Smooth muscle cell (in vitro differentiated cells): ENCODE measurements around the gene CLNS1A. TPM values are rescaled to one million over a fixed set of nuclear protein-coding genes. Genes with fewer than 3 reads are reported as not detected.

Source experiments
- DNase-seq: peaks from one replicate; lab custom pipeline; 2025; ENCODE audit not compliant: unreplicated experiment; lab: John Stamatoyannopoulos, UW
- H2AFZ ChIP-seq: fragments of 200-600 bp; sonication (generic); 2 replicates; pipeline ENCODE4 v1.6.0; 2016; ENCODE audit warnings: antibody characterized with exemption, low read depth, mild to moderate bottlenecking
- H3F3A ChIP-seq: fragments of 200-600 bp; sonication (generic); 2 replicates; pipeline ENCODE4 v1.6.0; 2017; ENCODE audit warnings: antibody characterized with exemption, low read depth
- H3K27ac ChIP-seq: fragments of 200-600 bp; sonication (generic); 2 replicates; pipeline ENCODE4 v1.5.1; 2016; ENCODE audit warnings: low read depth, mild to moderate bottlenecking
- H3K27me3 ChIP-seq: fragments of 200-600 bp; sonication (generic); 2 replicates; pipeline ENCODE4 v1.6.1; 2016; ENCODE audit warnings: low read depth, mild to moderate bottlenecking
- H3K36me3 ChIP-seq: fragments of 200-600 bp; sonication (generic); 2 replicates; pipeline ENCODE4 v1.5.1; 2016; ENCODE audit warnings: low read depth
- H3K4me1 ChIP-seq: fragments of 200-600 bp; sonication (generic); 2 replicates; pipeline ENCODE4 v1.5.1; 2016; ENCODE audit warnings: low read depth
- H3K4me2 ChIP-seq: fragments of 200-600 bp; sonication (generic); 2 replicates; pipeline ENCODE4 v1.6.0; 2016; ENCODE audit warnings: mild to moderate bottlenecking
- H3K4me3 ChIP-seq: fragments of 200-600 bp; sonication (generic); 2 replicates; pipeline ENCODE4 v1.5.1; 2016; ENCODE audit warnings: mild to moderate bottlenecking
- H3K79me2 ChIP-seq: fragments of 200-600 bp; sonication (generic); 2 replicates; pipeline ENCODE4 v1.6.0; 2016; ENCODE audit warnings: low read depth, mild to moderate bottlenecking
- H3K9ac ChIP-seq: fragments of 200-600 bp; sonication (generic); 2 replicates; pipeline ENCODE4 v1.6.0; 2016; ENCODE audit warnings: low read depth
- H3K9me3 ChIP-seq: fragments of 200-600 bp; sonication (generic); replicated peaks from 2 replicates; pipeline ENCODE4 v1.5.1; 2016; ENCODE audit warnings: low read depth
- H4K20me1 ChIP-seq: fragments of 200-600 bp; sonication (generic); 2 replicates; pipeline ENCODE4 v1.6.0; 2016; ENCODE audit warnings: low read depth
- WGBS: methylation state at CpG from one replicate; pipeline ENCODE4 v1.1.7; 2016; ENCODE audit warnings: low lambda C conversion rate; 5-methylcytosine and 5-hydroxymethylcytosine counted together
- polyA plus RNA-seq: library from polyadenylated mRNA; unstranded; fragments of >200 nt; fragmentation: Nextera tagmentation; extraction: Ambion mirVana; gene quantifications from 2 replicates; pipeline ENCODE4 v1.2.1, GENCODE V29; 2016
- total RNA-seq: library from RNA; depleted of rRNA; stranded (reverse); fragments of >200 nt; gene quantifications from 2 replicates; pipeline ENCODE4 v1.2.3, GENCODE V29; 2014
- TF ChIP-seq, protein P1 (sequence below): fragments of 200-600 bp; sonication (generic); IDR thresholded peaks from 2 replicates; pipeline ENCODE4 v1.5.1; 2017; ENCODE audit warnings: borderline replicate concordance, mild to moderate bottlenecking, antibody characterized with exemption; ENCODE audit not compliant: insufficient read depth, poor library complexity, severe bottlenecking

The CLNS1A gene
- total and polyA plus RNA-seq, 2 experiments from 2014 or later, result 67.3 to 132 TPM

DNA sequence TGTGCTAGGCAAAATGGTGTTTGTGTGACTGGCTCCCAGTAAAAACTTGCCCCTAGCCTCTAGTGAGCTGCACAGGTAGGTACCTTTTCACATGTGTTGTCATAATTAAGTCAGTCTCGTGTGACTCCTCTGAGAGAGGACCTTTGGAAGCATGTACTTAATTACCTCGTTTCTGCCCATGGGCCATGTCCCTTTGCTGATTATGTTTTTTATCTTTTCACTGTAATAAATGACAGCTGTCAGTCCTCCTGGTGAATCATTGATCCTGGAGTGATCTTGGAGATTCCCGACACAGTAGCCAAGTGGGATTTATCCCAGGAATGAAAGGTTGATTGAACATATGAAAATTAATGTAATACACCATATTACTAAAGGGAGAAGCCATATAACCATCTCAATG is 12.5 kb upstream of the CLNS1A start:
- no peak overlapping the region for H2AFZ ChIP-seq
- H3K27ac ChIP-seq, result no peak overlapping the region
- no peak overlapping the region for H3K4me3 ChIP-seq
- TF ChIP-seq, protein P1, sequence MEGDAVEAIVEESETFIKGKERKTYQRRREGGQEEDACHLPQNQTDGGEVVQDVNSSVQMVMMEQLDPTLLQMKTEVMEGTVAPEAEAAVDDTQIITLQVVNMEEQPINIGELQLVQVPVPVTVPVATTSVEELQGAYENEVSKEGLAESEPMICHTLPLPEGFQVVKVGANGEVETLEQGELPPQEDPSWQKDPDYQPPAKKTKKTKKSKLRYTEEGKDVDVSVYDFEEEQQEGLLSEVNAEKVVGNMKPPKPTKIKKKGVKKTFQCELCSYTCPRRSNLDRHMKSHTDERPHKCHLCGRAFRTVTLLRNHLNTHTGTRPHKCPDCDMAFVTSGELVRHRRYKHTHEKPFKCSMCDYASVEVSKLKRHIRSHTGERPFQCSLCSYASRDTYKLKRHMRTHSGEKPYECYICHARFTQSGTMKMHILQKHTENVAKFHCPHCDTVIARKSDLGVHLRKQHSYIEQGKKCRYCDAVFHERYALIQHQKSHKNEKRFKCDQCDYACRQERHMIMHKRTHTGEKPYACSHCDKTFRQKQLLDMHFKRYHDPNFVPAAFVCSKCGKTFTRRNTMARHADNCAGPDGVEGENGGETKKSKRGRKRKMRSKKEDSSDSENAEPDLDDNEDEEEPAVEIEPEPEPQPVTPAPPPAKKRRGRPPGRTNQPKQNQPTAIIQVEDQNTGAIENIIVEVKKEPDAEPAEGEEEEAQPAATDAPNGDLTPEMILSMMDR, result no peak
- H3K9me3 ChIP-seq, result no peaks in the 10 kb centered on the region
- no peaks in the 10 kb centered on the region for H3K27me3 ChIP-seq
- no peaks in the 10 kb centered on the region for H3K79me2 ChIP-seq
- H4K20me1 ChIP-seq, result no peaks in the 10 kb centered on the region
- DNase-seq, result no peak
- WGBS, result 71% methylated on average over 3 of the region's 3 CpGs
- H3K9ac ChIP-seq, result no peak overlapping the region
- H3F3A ChIP-seq, result no peaks in the 10 kb centered on the region
- H3K36me3 ChIP-seq, result no peaks in the 10 kb centered on the region
- no peak overlapping the region for H3K4me2 ChIP-seq
- H3K4me1 ChIP-seq, result no peaks in the 10 kb centered on the region

- Histone ChIP-seq H4K20me1 (no peaks in the 10 kb centered on the region), H3K79me2 (no peaks in the 10 kb centered on the region), H3K9me3 (no peaks in the 10 kb centered on the region), H3K27ac (no peak overlapping the region), H3F3A (no peaks in the 10 kb centered on the region), H3K27me3 (no peaks in the 10 kb centered on the region), H3K4me1 (no peaks in the 10 kb centered on the region), H3K9ac (no peak overlapping the region), H2AFZ (no peak overlapping the region), H3K4me3 (no peak overlapping the region), H3K36me3 (no peaks in the 10 kb centered on the region), H3K4me2 (no peak overlapping the region)
- TF ChIP-seq, protein P1, result no peak
- no peak for DNase-seq
- WGBS, result 73% methylated on average over 3 of the region's 3 CpGs
Measured at GRCh38 chr11:77647654-77648305, 10.2 kb upstream of the CLNS1A start.

- no peak overlapping the region for H3K4me2 ChIP-seq
- H2AFZ ChIP-seq, result no peak overlapping the region
- no peaks in the 10 kb centered on the region for H3K27me3 ChIP-seq
- H3F3A ChIP-seq, result no peaks in the 10 kb centered on the region
- H3K4me3 ChIP-seq, result no peak overlapping the region
- no peaks in the 10 kb centered on the region for H3K9me3 ChIP-seq
- H4K20me1 ChIP-seq, result no peaks in the 10 kb centered on the region
- 75% methylated on average over 1 of the region's 1 CpG for WGBS
- TF ChIP-seq, protein P1, result no peak
- no peak overlapping the region for H3K9ac ChIP-seq
- no peaks in the 10 kb centered on the region for H3K79me2 ChIP-seq
- no peaks in the 10 kb centered on the region for H3K36me3 ChIP-seq
- DNase-seq, result no peak
- no peak overlapping the region for H3K27ac ChIP-seq
- no peaks in the 10 kb centered on the region for H3K4me1 ChIP-seq
Measured at GRCh38 chr11:77644887-77645286, 7.3 kb upstream of the CLNS1A start.

GRCh38 chr11:77642228-77642627 is 4.6 kb upstream of the CLNS1A start:
- H3F3A ChIP-seq, result no peaks in the 10 kb centered on the region
- peaks cover 2% of the 10 kb centered on the region for H3K79me2 ChIP-seq
- no peaks in the 10 kb centered on the region for H3K36me3 ChIP-seq
- TF ChIP-seq, protein P1, result no peak
- H4K20me1 ChIP-seq, result no peaks in the 10 kb centered on the region
- H2AFZ ChIP-seq, result no peak overlapping the region
- no peak overlapping the region for H3K4me3 ChIP-seq
- no peaks in the 10 kb centered on the region for H3K27me3 ChIP-seq
- H3K4me1 ChIP-seq, result no peaks in the 10 kb centered on the region
- no peak for DNase-seq
- H3K27ac ChIP-seq, result no peak overlapping the region
- no peak overlapping the region for H3K9ac ChIP-seq
- H3K9me3 ChIP-seq, result no peaks in the 10 kb centered on the region
- H3K4me2 ChIP-seq, result no peak overlapping the region
- WGBS, result 53% methylated on average over 2 of the region's 2 CpGs
